Spleen (tissue), 11 donors: ENCODE data around the gene TRIM63. TPM values are rescaled to one million over a fixed set of nuclear protein-coding genes. Genes with fewer than 3 reads are reported as not detected.
A peak's percentile ranks its signal among the peaks of the same experiment; 100 is the strongest.
"Not testable (repeated sequence)": the region's sequence is repeated elsewhere in the genome, so short reads cannot be mapped to it uniquely, and the experiment has no call there.

Experiments used
- DNase-seq: peaks from one replicate; pipeline ENCODE4 v3.0.0-alpha.2; 2020
- H3K27ac ChIP-seq, 8 donors: fragments of 200-600 bp; sonication (generic) in 7 of 8; 1 replicate in 4 of 8; 2 replicates in 4 of 8; pipeline versions ENCODE4 v1.5.0 to v1.8.0; 2016 to 2021; ENCODE audit warnings: inconsistent platforms in 4 of 8, mild to moderate bottlenecking in 4 of 8, moderate library complexity in 1 of 8
- H3K27me3 ChIP-seq, 7 donors: fragments of 200-600 bp; sonication (generic) in 6 of 7; replicated peaks in 1 of 7; 1 replicate in 4 of 7; 2 replicates in 3 of 7; pipeline versions ENCODE4 v1.5.0 to v1.8.0; 2016 to 2021; ENCODE audit warnings: inconsistent platforms in 3 of 7, mild to moderate bottlenecking in 1 of 7
- H3K36me3 ChIP-seq, 6 donors: fragments of 200-600 bp; sonication (generic) in 5 of 6; 1 replicate in 4 of 6; 2 replicates in 2 of 6; pipeline versions ENCODE4 v1.5.0 to v1.8.0; 2016 to 2021; ENCODE audit warnings: inconsistent platforms in 2 of 6
- H3K4me1 ChIP-seq, 6 donors: fragments of 200-600 bp; sonication (generic) in 5 of 6; 1 replicate in 3 of 6; 2 replicates in 3 of 6; pipeline versions ENCODE4 v1.5.0 to v1.8.0; 2016 to 2021; ENCODE audit warnings: inconsistent platforms in 3 of 6
- H3K4me3 ChIP-seq, 8 donors: fragments of 200-600 bp; sonication (generic) in 7 of 8; 1 replicate in 4 of 8; 2 replicates in 4 of 8; pipeline versions ENCODE4 v1.5.0 to v1.8.0; 2016 to 2021; ENCODE audit warnings: inconsistent platforms in 4 of 8, mild to moderate bottlenecking in 4 of 8, moderate library complexity in 2 of 8
- H3K9me3 ChIP-seq, 8 donors: fragments of 200-600 bp; sonication (generic) in 7 of 8; 1 replicate in 4 of 8; 2 replicates in 4 of 8; pipeline versions ENCODE4 v1.5.0 to v1.8.0; 2016 to 2021; ENCODE audit warnings: inconsistent platforms in 4 of 8
- POLR2A ChIP-seq, 3 donors: fragments of 450-650 bp; IDR thresholded peaks; one replicate each; pipeline ENCODE4 v1.5.1; 2017; ENCODE audit warnings: antibody characterized with exemption in 3 of 3, mild to moderate bottlenecking in 1 of 3
- POLR2AphosphoS5 ChIP-seq, 3 donors: sonication (generic); formaldehyde crosslinking; IDR thresholded peaks; one replicate each; pipeline ENCODE4 v1.5.1; 2017; ENCODE audit warnings: antibody characterized with exemption in 3 of 3
- WGBS, 5 donors: extraction: QIAGEN DNeasy Blood & Tissue Kit in 3 of 5; methylation state at CpG; one replicate each; pipeline versions ENCODE4 v1.1.5 to v1.1.7; 2013 to 2018; 5-methylcytosine and 5-hydroxymethylcytosine counted together
- intact Hi-C: fragments of 100-400 bp; cut with DNase I; formaldehyde crosslinking; loops from one replicate; pipeline ENCODE4 v1.15.0; 2023; ENCODE audit warnings: low total_unique reads
- polyA plus RNA-seq, 3 donors: library from polyadenylated mRNA; stranded (reverse); fragments of 200-250 nt; gene quantifications; one replicate each; pipeline ENCODE4 v1.2.1, GENCODE V29; 2013
- total RNA-seq, 7 donors: library from RNA; depleted of rRNA in 3 of 7; stranded (reverse); fragments of >200 nt in 3 of 7; fragmentation: NEBNext Ultra II Directional in 4 of 7; extraction: Animal tissue kit (Norgen Biotek cat#: 25700) in 4 of 7; gene quantifications; one replicate each; pipeline versions ENCODE4 v1.1.0 to v1.2.1, GENCODE V29; 2016 to 2021
- TF ChIP-seq, protein P1 (sequence below), 11 experiments: fragments of 200-600 bp in 7 of 11; fragments of 450-650 bp in 4 of 11; sonication (generic) in 4 of 11; IDR thresholded peaks in 8 of 11; conservative IDR thresholded peaks in 3 of 11; 1 replicate in 7 of 11; 2 replicates in 4 of 11; pipeline versions ENCODE4 v1.4.0 to v1.8.0; 2016 to 2021; ENCODE audit warnings: antibody characterized with exemption in 11 of 11, inconsistent platforms in 4 of 11, mild to moderate bottlenecking in 1 of 11
- donor health status: healthy with polysubstance abuse.
- donor health status: DM: no; HTN: no; CAD: no; lungs with moderate emphysema.
- donor health status: DM: no; HTN: no; CAD: no.
- donor health status: Bipolar disorder and iron deficiency.
- donor health status: healthy.
- donor health status: DM: no; HTN: no; CAD: no.
- donor health status: DM: yes; HTN: yes; CAD: no.

The TRIM63 gene
- total and polyA plus RNA-seq, 10 donors = 0.13 to 0.61 (median 0.30) TPM; not detected in 5

DNA sequence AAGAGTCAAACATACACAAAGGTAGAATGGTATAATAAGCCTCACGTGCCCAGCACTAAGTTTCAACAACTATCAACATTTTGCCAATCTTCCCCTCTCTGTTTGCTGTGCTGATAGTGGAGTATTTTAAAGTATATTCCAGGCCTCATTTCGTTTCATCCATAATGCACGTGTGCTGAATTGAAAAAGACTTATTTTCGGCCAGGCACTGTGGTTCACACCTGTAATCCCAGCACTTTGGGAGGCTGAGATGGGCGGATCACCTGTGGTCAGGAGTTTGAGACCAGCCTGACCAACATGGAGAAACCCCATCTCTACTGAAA, 37.8 kb upstream of the TRIM63 start:
- not testable (repeated sequence) for H3K27me3 ChIP-seq, H3K27ac ChIP-seq, H3K36me3 ChIP-seq, H3K9me3 ChIP-seq, DNase-seq, H3K4me3 ChIP-seq
- WGBS, 5 donors = 47 to 57% (median 52%) methylated on average over 5 of the region's 5 CpGs
- H3K4me1 ChIP-seq = peaks cover 2 to 15% (median 5%) of the 10 kb centered on the region in 6 donors
- TF ChIP-seq, protein P1, sequence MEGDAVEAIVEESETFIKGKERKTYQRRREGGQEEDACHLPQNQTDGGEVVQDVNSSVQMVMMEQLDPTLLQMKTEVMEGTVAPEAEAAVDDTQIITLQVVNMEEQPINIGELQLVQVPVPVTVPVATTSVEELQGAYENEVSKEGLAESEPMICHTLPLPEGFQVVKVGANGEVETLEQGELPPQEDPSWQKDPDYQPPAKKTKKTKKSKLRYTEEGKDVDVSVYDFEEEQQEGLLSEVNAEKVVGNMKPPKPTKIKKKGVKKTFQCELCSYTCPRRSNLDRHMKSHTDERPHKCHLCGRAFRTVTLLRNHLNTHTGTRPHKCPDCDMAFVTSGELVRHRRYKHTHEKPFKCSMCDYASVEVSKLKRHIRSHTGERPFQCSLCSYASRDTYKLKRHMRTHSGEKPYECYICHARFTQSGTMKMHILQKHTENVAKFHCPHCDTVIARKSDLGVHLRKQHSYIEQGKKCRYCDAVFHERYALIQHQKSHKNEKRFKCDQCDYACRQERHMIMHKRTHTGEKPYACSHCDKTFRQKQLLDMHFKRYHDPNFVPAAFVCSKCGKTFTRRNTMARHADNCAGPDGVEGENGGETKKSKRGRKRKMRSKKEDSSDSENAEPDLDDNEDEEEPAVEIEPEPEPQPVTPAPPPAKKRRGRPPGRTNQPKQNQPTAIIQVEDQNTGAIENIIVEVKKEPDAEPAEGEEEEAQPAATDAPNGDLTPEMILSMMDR (IDR thresholded peaks at IDR 0.05 in 8 of 11, conservative IDR thresholded peaks at IDR 0.05 in 3 of 11) = peak in 2 of 11 experiments; percentile 1 to 9
- intact Hi-C loops = loop anchor here (2.0 to 10.0 kb wide), 2 partner anchors 40 to 310 kb away; partner anchors contain the start of gene LIN28A

DNA sequence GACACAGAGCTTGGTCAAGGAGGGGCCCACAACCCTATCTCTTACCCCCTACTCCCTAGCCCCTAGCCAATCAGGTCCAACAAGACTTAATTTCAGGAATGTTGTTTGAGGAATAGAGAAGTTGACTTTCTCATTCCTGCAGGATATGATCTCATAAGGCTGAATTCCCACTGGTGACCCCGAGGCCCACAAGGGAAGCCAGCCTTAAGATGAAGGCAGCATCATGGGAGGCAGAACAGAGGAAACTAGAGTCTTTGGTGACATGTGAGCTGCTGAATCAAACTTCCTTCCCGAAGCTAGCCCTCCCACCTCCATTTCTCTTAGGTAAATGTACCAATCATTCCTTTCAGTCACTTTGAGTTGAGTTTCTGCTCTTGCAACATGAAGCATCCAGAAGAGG, 35.1 kb upstream of the TRIM63 start:
- H3K36me3 ChIP-seq = no peaks in the 10 kb centered on the region
- WGBS, 5 donors = 44 to 61% (median 52%) methylated on average over 2 of the region's 2 CpGs
- H3K27me3 ChIP-seq = no peaks in the 10 kb centered on the region
- no peak overlapping the region for H3K4me3 ChIP-seq
- H3K4me1 ChIP-seq = peaks cover 0 to 9% (median 2%) of the 10 kb centered on the region in 6 donors
- intact Hi-C loops = loop anchor here (10.0 kb wide), 1 partner anchor 312 kb away; the partner anchor contains the start of gene LIN28A
- TF ChIP-seq POLR2A (IDR thresholded peaks at IDR 0.05) = no peak
- TF ChIP-seq, protein P1 (IDR thresholded peaks at IDR 0.05 in 8 of 11, conservative IDR thresholded peaks at IDR 0.05 in 3 of 11) = no peak
- no peak for TF ChIP-seq POLR2AphosphoS5 (IDR thresholded peaks at IDR 0.05)
- no peaks in the 10 kb centered on the region for H3K9me3 ChIP-seq
- H3K27ac ChIP-seq = no peak overlapping the region
- DNase-seq = no peak

DNA sequence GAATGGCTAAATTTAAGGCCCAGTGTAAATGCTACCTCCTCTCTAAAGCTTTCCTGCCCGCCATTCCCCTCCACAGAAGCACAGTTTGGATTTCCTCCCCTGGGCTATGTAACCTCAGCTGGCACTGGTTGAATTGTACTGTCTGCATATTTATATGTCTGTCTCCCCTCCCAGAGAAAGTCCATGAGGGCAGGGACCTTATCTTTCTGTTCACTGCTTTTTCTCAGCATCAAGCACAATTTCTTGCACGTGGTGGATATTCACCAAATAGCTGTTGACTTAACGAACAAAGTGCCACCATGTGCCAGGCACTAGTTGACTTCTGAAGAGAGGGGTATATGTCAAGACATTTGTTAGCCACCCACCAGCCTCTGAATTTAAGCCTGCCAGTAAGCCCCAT, 34.7 kb upstream of the TRIM63 start:
- intact Hi-C loops = loop anchor here (10.0 kb wide), 1 partner anchor 313 kb away; the partner anchor contains the start of gene LIN28A
- Histone ChIP-seq H3K27ac (no peak overlapping the region), H3K36me3 (no peaks in the 10 kb centered on the region), H3K9me3 (no peaks in the 10 kb centered on the region), H3K4me1 (peaks cover 0 to 9% (median 2%) of the 10 kb centered on the region in 6 donors), H3K27me3 (no peaks in the 10 kb centered on the region), H3K4me3 (no peak overlapping the region)
- TF ChIP-seq, protein P1 (IDR thresholded peaks at IDR 0.05 in 8 of 11, conservative IDR thresholded peaks at IDR 0.05 in 3 of 11) = no peak
- TF ChIP-seq POLR2AphosphoS5 (IDR thresholded peaks at IDR 0.05) = no peak
- no peak for TF ChIP-seq POLR2A (IDR thresholded peaks at IDR 0.05)
- WGBS, 5 donors = 79 to 89% (median 88%) methylated on average over 3 of the region's 3 CpGs
- no peak for DNase-seq

DNA sequence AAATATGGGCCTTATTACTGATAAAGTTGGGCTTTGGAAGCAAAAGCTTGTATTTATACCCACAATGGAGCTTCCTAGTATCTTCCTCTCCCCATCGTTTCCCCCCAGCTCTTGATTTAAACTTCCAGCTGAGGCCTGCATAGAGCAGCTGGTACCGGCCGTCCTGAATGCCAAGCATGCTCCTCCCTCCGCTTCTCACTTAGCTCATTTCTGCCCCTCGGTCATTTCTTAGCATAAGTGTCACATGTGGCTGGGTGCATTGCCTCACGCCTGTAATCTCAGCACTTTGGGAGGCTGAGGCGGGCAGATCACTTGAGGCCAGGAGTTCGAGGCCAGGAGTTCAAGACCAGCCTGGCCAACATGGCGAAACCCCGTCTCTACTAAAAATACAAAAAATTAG, 32.8 kb upstream of the TRIM63 start:
- not testable (repeated sequence) for H3K27ac ChIP-seq, H3K9me3 ChIP-seq, H3K4me3 ChIP-seq, H3K4me1 ChIP-seq, H3K36me3 ChIP-seq, H3K27me3 ChIP-seq, DNase-seq
- intact Hi-C loops = loop anchor here (10.0 kb wide), 1 partner anchor 315 kb away; the partner anchor contains the start of gene LIN28A
- WGBS, 5 donors = 81 to 91% (median 85%) methylated on average over 10 of the region's 10 CpGs

DNA sequence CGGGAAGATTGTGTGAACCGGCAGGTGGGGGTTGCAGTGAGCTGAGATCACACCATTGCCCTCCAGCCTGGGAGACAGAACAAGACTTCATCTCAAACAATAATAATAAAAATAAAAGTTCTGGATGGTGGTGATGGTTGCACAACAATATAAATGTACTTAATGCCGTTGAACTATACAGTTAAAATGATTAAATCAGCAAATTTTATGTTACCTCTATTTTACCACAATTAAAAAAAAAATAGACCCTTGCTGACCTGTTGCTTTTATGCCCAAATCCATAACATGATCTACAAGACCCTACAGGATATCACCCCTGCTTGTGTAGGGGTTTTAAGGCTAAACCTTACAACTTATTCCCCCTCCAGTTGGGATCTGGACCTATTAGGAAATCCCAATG, 32.4 kb upstream of the TRIM63 start:
- Histone ChIP-seq H3K36me3 (no peaks in the 10 kb centered on the region), H3K9me3 (no peaks in the 10 kb centered on the region), H3K27ac (no peak overlapping the region), H3K4me1 (peaks cover 0 to 8% (median 3%) of the 10 kb centered on the region in 6 donors), H3K4me3 (no peak overlapping the region), H3K27me3 (no peaks in the 10 kb centered on the region)
- intact Hi-C loops = loop anchor here (10.0 kb wide), 1 partner anchor 315 kb away; the partner anchor contains the start of gene LIN28A
- no peak for DNase-seq
- TF ChIP-seq POLR2A (IDR thresholded peaks at IDR 0.05) (no peak), POLR2AphosphoS5 (IDR thresholded peaks at IDR 0.05) (no peak)
- TF ChIP-seq, protein P1 (IDR thresholded peaks at IDR 0.05 in 8 of 11, conservative IDR thresholded peaks at IDR 0.05 in 3 of 11) = no peak
- 85 to 96% (median 93%) methylated on average over 3 of the region's 3 CpGs for WGBS, 5 donors
